Measurements from ENCODE around the gene CNN2.

Gene CNN2

DNA sequence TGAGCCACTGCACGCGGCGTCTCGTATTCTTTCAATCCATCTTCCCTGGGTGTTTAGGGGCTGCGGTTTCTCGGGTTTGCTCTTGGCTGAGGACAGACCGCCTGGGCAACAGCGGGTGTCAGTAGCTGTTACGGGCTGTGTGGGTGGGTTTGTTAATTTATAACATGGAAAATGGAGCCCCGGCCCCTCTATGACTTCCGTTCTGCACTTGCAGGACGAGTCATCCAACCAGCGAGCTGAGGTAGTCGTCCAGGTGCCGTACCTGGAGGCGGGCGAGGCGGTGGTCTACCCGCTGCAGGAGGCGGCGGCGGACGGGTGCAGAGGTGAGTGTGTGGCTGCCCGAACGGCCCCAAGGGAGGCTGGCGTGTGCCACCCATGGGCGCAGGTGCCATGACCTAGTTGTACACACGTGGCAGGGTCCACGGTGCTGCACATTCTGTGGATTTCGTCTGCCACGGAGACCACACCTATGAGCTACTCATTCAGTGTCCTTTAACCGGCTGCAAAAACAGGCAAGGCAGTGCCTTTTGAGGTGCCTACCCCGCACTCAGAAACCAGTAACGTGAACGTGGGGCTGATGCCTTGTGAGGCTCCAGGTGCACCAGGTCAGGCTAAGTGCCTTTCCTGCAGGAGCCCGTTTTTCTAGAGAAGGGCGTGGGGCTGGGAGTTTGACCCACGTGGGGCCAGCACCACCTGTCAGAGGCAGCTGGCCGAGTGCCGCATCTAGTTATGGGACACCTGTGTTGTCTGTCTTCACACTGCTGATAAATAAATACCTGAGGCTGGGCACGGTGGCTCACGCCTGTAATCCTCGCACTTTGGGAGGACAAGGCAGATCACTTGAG, 57.8 kb downstream of the CNN2 start:
- TF ChIP-seq ZFX (IDR thresholded peaks at IDR 0.05; ENCODE audit: borderline replicate concordance) (no peak), CTCF (IDR thresholded peaks at IDR 0.05) (no peak)
- H3K27ac ChIP-seq, result peak overlapping the region; percentile 37

DNA sequence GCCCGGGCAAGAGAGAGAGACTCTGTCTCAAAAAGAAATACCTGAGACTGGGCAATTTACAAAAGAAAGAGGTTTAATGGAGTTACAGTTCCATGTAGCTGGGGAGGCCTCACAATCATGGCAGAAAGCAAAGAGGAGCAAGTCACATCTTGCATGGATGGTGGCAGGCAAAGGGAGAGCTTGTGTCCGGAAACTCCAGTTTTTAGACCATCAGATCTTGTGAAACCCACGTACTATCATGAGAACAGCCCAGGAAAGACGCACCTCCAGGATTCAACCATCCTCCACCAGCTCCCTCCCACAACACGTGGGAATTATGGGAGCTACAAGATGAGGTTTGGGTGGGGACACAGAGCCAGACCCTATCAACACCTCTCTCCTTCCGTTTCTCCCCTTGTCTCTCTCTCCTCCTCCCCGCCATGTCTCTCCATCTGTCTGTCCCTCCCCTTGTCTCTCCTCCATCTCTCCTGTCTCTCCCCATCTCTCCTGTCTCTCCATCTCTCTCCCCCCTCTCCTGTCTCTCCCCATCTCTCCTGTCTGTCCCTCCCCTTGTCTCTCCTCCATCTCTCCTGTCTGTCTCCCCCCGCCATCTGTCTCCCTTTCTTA, 58.7 kb downstream of the CNN2 start:
- peak overlapping the region; percentile 37 for H3K27ac ChIP-seq
- TF ChIP-seq ZFX (IDR thresholded peaks at IDR 0.05; ENCODE audit: borderline replicate concordance), result no peak
- no peak for TF ChIP-seq CTCF (IDR thresholded peaks at IDR 0.05)

- H3K27ac ChIP-seq, result peak overlapping the region; percentile 37
- TF ChIP-seq CTCF (IDR thresholded peaks at IDR 0.05) (no peak), ZFX (IDR thresholded peaks at IDR 0.05; ENCODE audit: borderline replicate concordance) (no peak)
Observed at GRCh38 chr19:1085676-1086442, 59.5 kb downstream of the CNN2 start.

GRCh38 chr19:1086613-1087012, 60.2 kb downstream of the CNN2 start:
- TF ChIP-seq CTCF (IDR thresholded peaks at IDR 0.05) (no peak), ZFX (IDR thresholded peaks at IDR 0.05; ENCODE audit: borderline replicate concordance) (no peak)
- H3K27ac ChIP-seq, result peak overlapping the region; percentile 41

GRCh38 chr19:1087813-1088415, 61.5 kb downstream of the CNN2 start:
- H3K27ac ChIP-seq, result peak overlapping the region; percentile 41
- no peak for TF ChIP-seq ZFX (IDR thresholded peaks at IDR 0.05; ENCODE audit: borderline replicate concordance)

GRCh38 chr19:1088416-1089010, 62.1 kb downstream of the CNN2 start:
- H3K27ac ChIP-seq, result peak overlapping the region; percentile 41; the same call in 1 of the 2 replicates
- TF ChIP-seq ZFX (IDR thresholded peaks at IDR 0.05; ENCODE audit: borderline replicate concordance) (no peak), CTCF (IDR thresholded peaks at IDR 0.05) (no peak)
